GF-D8 (cell line): ENCODE data around the gene MGAT4A.
"Not testable (repeated sequence)": the region's sequence is repeated elsewhere in the genome, so short reads cannot be mapped to it uniquely, and the experiment has no call there.

Experiments used
- DNase-seq: peaks from one replicate; lab custom pipeline; 2025; lab: John Stamatoyannopoulos, UW

The MGAT4A gene

DNA sequence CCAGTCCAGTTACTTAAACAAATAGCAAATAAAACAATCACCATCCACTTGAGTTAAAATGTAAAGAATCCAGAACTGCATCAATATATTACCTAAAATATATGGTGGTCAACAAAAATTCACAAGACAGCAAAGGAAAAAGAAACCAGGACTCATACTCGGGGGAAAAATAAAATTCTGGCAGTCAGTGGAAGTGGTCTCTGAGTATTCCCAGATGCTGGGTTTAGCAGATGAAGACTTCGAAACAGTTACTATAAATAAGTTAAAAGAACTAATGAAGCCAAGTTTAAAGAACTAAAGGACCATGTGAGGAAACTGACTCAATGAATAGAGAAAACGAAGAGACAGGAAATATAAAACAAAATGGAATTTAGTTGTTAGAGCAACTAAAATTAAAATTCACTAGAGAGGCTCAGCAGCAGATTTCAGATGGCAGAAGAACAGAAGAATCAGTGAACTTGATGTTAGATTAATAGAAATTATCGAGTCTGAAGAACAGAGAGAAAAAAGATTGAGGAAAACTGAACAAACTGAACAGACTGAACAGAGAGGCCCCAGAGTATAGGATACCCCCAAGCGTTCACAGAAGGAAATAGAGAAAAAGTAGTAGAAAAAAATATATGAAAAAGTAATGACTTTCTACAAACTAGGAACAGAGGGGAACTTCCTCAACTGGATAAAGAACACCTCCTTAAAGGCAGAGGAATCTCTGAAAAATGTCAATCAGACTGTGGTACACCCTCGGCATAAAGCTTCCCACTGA lies 27.9 kb downstream of the MGAT4A start:
- DNase-seq, result no peak

DNA sequence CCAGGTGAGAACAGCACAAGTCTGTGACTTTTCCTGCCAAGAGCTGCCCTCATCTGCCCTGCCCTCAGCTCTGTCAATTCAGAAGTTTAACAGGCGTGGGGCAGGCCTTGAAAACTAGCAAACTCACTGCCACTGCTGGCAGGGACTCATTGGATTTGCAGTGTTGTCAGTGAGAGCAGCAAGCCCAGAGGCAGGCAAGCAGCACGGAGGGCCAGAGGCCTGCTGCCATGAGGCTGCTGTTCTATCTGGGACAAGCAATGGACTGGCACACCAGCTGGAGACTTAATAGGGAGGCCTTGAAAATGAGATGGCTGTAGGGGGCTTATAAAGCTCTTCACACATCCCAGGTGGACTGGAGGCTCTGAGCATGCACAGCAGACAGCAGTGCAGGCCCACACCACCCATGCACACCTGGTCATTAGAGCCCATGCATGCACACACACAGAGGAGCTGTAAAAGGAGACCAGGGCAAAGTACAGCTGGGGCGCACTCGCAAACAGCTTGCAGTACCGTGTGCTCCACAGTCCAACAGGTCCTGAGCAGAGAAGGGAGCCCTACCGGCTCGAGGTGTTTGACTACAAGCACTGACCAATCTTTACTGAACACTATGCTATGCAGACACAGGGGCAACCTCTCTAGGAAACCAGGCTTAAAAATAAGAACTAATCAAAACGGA lies 28.7 kb downstream of the MGAT4A start:
- DNase-seq, result no peak

- no peak for DNase-seq
Measured at GRCh38 chr2:98701230-98701629, 29.7 kb downstream of the MGAT4A start.

GRCh38 chr2:98698896-98699295 lies 32.0 kb downstream of the MGAT4A start:
- no peak for DNase-seq

- DNase-seq, result no peak
Measured at GRCh38 chr2:98697651-98698337, 33.1 kb downstream of the MGAT4A start.

GRCh38 chr2:98696200-98696599 lies 34.7 kb downstream of the MGAT4A start:
- DNase-seq, result no peak

DNA sequence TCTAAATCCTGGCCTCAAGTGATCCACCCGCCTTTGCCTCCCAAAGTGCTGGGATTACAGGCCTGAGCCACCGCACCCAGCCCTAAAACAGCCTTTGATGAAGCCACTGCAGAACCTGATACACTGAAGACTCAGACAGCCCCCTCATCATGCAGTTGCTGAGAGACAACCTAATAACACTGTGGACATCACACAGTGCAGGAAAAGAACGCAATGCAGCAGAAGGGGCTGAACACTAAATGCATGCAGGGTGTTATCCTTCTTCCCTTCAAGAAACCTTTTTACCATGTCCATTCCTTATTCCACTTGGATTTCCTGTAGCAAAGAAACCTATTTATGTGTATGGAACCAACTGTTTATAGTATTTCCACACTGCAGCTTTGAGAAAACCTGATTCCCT lies 35.7 kb downstream of the MGAT4A start:
- no peak for DNase-seq

- no peak for DNase-seq
Measured at GRCh38 chr2:98693477-98693876, 37.5 kb downstream of the MGAT4A start.

DNA sequence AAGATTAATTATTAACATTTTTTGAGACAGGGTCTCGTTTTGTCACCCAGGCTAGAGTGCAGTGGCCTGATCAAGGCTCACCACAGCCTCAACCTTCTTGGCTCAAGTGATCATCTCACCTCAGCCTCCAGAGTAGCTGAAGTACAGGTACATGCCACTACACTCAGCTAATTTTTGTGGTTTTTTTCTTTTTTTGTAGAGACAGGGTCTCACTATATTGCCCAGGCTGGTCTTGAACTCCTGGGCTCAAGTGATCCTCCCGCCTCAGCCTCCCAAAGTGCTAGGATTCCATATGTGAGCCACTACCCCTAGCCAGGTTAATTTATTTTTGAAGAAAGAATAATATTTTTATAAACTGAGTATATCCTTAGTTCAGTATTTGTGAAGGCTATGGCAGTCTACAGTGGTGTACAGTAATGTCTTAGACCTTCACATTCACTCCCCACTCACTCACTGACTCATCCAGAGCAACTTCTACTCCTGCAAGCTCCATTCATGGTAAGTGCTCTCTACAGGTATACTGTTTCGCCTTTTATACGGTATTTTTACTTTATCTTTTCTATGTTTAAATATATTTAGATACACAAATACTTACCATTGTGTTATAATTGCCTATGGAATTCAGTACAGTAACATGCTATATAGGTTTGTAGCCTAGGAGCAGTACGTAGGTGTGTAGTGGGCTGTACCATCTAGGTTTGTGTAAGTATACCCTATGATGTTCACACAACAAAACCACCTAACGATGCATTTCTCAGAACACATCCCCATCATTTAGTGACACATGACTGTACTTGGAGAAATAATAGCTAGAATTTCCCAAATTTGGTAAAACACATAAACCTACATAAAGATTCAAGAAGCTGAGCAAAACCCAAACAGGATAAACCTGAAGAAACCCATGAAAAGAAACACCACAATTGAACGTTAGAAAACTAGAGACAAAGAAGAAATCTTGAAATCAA lies 38.6 kb downstream of the MGAT4A start:
- no peak for DNase-seq

DNA sequence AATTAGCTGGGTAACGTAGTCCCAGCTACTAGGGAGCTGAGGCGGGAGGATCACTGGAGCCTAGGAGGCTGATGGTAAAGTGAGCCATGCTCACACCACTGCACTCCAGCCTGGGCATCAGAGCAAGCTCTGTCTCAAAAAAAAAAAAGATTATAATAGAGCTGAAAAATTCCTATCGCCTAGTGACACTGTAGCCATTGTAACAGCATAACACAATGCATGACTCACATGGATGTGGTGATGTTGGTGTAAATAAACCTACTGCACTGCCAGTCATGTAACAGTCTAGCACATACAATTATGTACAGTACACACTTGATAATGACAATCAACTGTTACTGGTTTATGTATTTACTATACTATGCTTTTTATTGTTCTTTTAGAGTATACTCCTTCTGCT lies 39.6 kb downstream of the MGAT4A start:
- no peak for DNase-seq

DNA sequence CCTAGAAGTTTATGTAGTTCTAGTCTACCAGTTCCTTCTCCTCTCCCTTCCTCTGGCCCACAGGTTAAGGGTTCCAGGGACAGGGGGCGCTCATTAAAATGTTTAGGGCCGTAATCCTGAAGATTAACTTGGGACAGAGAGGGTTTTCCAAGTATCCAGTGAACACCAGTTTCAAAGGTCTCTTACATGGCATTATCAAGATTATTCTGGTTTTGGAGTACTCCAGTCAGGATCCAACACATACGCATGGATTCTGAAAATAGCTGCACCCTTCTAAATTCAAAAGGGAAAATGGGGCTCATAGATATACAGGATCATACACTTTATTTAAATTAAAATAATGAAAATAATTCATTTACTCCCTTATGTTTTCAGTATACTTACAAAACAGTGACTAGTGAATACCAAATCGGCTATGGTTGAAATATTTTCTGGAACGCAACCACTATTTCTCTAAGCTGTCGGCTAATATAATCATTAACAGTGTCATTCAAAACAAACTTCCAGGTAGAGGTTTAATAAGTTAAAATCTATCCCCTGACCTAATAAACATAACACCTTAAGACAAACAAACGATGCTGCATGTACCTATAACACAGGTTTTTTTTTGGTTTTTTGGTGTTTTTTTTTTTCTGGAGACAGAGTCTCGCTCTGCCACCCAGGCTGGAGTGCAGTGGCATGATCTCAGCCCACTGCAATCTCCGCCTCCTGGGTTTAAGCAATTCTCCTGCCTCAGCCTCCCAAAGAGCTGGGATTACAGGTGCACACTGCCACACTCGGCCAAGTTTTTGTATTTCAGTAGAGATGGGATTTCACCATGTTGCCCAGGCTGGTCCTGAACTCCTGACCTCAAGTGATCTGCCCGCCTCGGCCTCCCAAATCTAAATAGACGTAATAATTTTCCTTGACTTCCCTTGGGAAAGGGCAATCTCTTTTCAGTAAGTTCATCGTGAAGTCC lies 44.7 kb downstream of the MGAT4A start:
- DNase-seq, result no peak

GRCh38 chr2:98683728-98684127 lies 47.2 kb downstream of the MGAT4A start:
- no peak for DNase-seq

GRCh38 chr2:98676742-98677141 lies 54.2 kb downstream of the MGAT4A start:
- no peak for DNase-seq

- DNase-seq, result no peak
Measured at GRCh38 chr2:98674233-98674964, 56.5 kb downstream of the MGAT4A start.

- no peak for DNase-seq
Measured at GRCh38 chr2:98669675-98670074, 61.3 kb downstream of the MGAT4A start.

GRCh38 chr2:98665677-98666076 lies 65.3 kb downstream of the MGAT4A start:
- no peak for DNase-seq

DNA sequence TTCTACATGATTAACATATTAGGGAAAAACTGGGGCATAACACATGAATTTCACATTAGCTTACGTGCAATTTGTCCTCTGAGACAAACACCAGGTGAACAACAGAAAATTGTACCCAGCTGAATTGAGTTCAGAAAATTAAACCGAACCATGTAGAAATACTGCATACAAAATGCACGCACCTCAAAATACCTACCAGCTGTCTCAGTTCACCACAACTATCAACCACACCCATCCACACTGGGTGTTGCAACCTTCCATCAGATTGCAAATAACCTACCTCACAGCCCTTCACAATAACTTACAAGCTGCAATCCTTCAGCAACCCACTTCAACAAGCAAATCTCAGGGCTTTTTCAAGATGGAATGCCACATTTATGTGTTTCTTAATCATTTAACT lies 66.6 kb downstream of the MGAT4A start:
- peak; percentile 59 for DNase-seq

DNA sequence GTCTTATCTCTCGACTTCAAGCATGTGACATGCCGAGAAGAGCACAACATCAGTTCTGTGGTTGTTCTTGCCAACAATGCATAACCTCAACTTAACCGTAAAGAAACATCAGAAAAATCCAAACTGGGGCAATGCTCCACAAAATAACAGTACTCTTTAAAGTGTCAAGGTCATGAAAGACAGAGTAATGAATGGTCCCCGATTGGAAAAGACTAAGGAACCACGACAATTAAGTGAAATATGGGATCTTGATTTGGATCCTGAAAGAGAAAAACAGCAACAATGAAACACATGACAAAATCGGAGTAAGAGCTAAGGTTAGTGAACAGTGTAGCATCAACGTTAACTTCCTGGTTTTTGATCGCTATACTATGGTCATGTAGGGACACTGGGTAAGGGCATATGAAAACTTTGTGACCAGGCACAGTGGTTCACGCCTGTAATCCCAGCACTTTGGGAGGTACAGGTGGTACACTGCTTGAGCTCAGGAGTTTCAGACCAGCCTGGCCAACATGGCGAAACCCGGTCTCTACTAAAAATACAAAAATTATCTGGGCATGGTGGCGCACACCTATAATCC lies 67.3 kb downstream of the MGAT4A start:
- DNase-seq, result no peak

GRCh38 chr2:98659491-98659840 lies 71.5 kb downstream of the MGAT4A start:
- not testable (repeated sequence) for DNase-seq
